Measurements from ENCODE around the gene PLEKHA8.

- TF ChIP-seq POLR2A (IDR thresholded peaks at IDR 0.05) (no peak), CTCF (IDR thresholded peaks at IDR 0.05) (no peak)
These were observed 4.3 kb downstream of the PLEKHA8 start for GRCh38 chr7:30032310-30033125.
